Stimulated activated CD8-positive, alpha-beta memory T cell treated with anti-CD3 and anti-CD28 coated beads, Interleukin-4, amount 100 ng/mL, for 24 hours (primary cell): ENCODE results near the gene EMC10.

Source experiments
- DNase-seq: peaks from one replicate; pipeline ENCODE4 v3.0.0-alpha.2; 2020; ENCODE audit warnings: low read depth

The EMC10 gene

GRCh38 chr19:50496189-50497021 is 20.1 kb downstream of the EMC10 start:
- no peak for DNase-seq

- DNase-seq: no peak
Measured at GRCh38 chr19:50497022-50497405, 20.7 kb downstream of the EMC10 start.

- DNase-seq: no peak
Measured at GRCh38 chr19:50498219-50499056, 22.1 kb downstream of the EMC10 start.

DNA sequence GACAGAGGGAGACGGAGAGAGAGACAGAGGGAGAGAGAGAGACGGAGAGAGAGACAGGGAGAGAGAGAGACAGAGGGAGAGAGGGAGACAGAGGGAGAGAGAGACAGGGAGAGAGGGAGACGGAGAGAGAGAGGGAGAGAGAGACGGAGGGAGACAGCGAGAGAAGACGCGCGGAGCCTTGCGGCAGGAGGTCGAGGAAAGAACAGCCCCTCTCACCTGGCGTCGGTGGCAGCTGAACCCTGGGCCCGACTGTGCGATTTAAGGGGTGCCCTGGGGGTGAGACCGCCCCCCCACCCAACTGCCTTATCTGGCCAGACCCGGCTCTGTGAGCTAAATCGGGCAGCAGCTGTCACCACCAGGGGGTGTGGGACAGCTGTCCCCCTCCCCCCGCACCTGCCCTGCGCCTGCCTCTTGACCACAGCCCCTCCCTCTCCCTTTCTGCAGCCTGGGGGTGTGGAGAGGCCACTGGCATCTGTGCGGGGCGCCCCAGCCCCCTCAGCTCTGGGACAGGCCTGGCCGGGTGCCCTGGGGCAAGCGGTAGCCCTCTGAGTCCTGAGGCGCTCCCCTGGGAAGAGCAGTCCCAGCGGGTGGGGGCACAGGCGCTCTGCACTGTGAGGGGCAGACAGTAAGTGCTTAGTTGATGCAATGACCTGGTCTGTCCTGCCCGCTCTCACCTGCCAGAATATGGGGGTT is 23.9 kb downstream of the EMC10 start:
- DNase-seq: no peak

DNA sequence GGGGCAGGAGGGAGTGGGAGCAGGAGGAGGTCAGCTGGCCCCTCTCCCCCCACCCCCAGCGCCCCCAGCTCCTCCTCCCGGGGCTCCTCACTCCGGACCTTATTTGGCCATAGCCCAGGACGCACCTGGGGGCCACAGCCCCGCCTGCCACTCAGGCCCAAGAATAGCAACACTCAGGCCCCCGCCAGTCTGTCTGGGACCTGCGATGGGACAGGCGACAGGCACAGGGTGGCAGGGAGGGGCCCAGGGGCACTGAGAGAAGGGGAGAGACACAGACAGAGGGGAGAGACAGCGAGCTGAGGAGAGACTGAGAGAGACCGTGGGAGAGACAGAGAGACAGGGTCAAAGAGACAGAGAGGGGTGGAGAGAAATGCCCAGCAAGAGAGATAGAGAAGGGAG is 24.4 kb downstream of the EMC10 start:
- DNase-seq: no peak

- DNase-seq: no peak
Measured at GRCh38 chr19:50501186-50501567, 24.9 kb downstream of the EMC10 start.

GRCh38 chr19:50501568-50502475 is 25.5 kb downstream of the EMC10 start:
- DNase-seq: no peak

DNA sequence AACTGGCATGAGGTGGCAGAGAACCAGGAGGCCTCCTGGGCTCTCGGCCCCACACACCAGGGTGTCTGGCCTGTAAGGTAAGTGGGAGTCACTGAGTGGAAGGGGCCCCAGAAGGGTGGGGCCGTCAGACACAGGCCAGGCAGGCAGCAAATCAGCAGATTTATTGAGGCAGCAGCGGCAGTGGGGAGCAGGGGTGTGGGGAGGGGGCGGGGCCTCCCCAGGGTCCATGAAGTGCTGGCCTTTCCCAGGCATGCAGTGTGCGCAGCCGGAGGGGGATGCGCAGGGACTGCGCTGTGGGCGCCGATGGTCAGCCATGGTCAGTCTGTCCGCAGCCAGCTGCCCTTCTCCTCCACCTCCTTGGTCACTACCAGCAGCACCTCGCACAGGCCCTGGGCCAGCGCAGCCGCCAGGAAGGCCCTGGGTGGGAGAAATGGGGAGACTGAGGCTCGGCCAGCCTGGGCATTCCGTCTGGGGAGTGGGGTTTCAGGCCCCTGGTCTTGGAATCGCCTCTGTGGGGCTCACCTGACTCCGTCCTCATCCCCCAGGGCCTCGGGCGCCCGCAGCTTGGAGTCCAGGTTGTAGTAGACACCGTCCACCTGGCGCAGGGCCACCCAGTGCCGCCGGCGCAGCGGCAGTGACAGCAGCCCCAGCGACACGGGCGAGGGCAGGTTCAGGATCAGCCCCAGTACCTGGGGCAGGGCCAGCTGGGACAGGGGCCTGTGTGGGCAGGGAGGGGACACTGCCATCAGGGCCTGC is 29.7 kb downstream of the EMC10 start:
- DNase-seq: no peak

DNA sequence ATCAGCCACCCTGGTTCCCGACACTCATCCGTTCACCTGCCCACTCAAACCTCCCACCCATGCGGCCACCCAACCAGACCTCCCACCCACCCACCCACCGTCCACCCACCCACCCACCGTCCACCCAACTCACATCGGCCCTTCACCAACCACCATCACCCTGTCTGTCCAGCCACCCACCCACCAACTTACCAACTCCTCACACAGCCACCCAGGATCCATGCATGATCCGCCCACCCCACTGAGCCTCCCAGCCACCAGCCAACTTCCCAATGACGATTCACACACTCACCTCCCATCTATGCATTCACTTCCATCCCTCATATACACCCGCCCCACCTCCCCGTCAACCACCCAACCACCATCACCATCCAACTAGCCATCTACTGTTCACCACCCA is 30.4 kb downstream of the EMC10 start:
- no peak for DNase-seq

DNA sequence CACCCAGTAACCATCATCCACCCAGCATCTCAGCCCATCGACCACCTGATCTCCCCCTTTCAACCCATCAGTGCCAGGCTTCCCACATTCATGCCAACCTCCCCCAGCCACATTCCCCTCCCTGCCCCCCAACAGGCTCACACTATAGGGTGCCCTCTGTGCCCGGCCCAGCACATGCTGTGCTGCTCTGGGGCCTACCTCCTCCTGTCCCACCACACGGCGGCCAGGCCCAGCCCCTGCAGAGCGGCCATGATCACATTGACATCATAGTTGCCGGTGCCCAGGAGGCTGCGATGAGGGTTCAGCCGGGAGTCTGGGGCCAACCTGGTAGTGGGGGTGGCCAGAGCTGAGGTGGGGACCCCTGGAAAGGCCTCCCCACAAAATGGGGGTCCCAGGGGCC is 31.1 kb downstream of the EMC10 start:
- no peak for DNase-seq

- no peak for DNase-seq
Measured at GRCh38 chr19:50508843-50509190, 32.5 kb downstream of the EMC10 start.

- DNase-seq: no peak
Measured at GRCh38 chr19:50509366-50509765, 33.1 kb downstream of the EMC10 start.

DNA sequence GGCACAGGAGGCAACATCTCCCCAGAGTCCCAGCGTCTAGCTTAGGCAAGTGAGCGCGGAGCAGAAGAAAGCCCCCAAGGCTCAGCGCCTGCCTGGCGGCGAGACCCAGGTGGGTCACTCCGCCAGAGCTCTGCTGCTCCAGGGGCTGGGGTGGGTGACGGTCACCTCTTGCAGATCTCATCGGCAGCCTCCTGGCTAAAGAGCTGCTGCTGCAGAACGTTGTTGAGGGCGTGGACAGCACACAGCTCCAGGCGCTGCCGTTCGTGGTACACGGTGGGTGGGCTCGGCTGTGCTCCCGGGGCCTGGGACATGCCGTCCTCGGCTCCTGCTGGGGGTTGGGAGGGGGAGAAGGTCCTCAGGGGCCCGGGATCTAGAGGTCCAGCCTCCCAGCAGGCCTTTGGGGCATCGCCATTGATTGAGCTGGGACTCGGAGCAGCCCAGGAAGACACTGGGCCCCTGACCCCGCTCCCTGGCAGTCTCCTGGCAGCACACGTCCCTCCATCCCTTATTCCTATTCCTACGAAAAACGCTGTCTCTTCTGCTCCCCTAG is 33.9 kb downstream of the EMC10 start:
- DNase-seq: no peak

DNA sequence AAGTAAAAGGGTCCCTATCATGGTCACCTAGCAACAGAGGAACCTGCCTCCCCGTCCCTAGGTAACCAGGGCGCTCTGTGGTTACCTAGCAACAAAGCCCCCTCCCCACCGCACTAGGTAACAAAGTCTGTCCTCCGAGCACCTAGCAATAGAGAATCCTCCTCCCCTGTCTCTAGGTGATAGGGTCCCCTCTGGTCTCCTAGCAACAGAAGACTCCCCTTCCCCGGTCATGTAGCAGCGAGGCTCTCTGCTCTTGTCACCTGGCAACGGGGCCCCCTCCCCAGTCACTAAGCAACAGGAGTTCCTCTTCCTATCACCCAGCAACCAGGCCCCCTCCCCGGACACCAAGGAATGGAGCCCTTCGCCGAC is 34.4 kb downstream of the EMC10 start:
- DNase-seq: no peak

GRCh38 chr19:50511069-50511822 is 34.9 kb downstream of the EMC10 start, which contains the start of gene JOSD2:
Gene JOSD2, minus strand, starts transcription at chr19:50511191. Its CDS starts 760 bp downstream, at chr19:50510431.
- DNase-seq: peak; percentile 94

GRCh38 chr19:50512112-50512998 is 36.0 kb downstream of the EMC10 start:
- no peak for DNase-seq

GRCh38 chr19:50512999-50513745 is 36.9 kb downstream of the EMC10 start:
- no peak for DNase-seq

DNA sequence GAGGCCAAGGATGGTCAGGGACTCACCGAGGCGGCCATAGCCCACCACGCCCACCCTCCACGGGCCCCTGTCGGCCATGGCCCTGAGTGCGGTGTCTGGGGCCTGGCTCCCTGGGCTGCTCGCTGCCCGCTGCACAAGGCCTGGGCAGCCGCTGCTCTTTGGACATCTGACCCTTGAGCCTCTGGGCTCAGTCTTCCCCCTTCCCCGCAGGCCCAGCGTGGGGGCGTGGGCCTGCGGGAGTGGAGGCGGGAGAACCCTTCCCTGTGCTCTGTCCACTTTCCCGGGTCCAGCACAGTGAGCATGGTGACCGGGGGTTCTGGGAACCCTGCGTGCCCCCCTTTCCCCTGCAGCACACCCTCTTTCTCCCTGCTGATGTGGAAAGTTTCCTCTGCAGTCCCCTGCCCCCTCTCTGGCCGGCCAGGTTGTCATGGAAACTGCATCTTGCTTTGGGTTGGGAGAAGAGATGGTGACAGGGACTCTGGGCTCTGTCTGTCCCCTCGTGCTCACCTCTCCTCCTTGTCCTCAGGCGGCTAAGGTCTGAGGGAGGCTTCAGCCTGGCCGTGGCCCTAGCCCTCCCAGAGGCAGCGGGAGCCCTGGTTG is 37.5 kb downstream of the EMC10 start, which contains the start of gene ASPDH:
TSS of gene ASPDH (minus strand) at position 168 of the 600 bp plus-strand sequence. CDS start at position 78, 90 bp downstream.
- no peak for DNase-seq
